GM12873 (cell line): ENCODE data around the gene ACOT7.

Source experiments
- CTCF ChIP-seq: IDR thresholded peaks from 2 replicates; pipeline ENCODE4 v1.5.1; 2012; ENCODE audit warnings: low read depth, mild to moderate bottlenecking, moderate library complexity, low read length, control low read depth; ENCODE audit not compliant: insufficient read depth; ENCODE audit errors: missing control alignments

Gene ACOT7

GRCh38 chr1:6393400-6394187 lies at the start of gene ACOT7:
Gene ACOT7 (minus strand): TSS chr1:6393767. CDS start chr1:6393399, 368 bp downstream.
- peak; percentile 17 for TF ChIP-seq CTCF

GRCh38 chr1:6441586-6441985 lies 48.0 kb upstream of the ACOT7 start:
- TF ChIP-seq CTCF: no peak

GRCh38 chr1:6440198-6441126 lies 46.9 kb upstream of the ACOT7 start:
- TF ChIP-seq CTCF: peak; percentile 44

GRCh38 chr1:6438047-6438525 lies 44.5 kb upstream of the ACOT7 start:
- peak; percentile 98 for TF ChIP-seq CTCF

GRCh38 chr1:6437012-6437700 lies 43.6 kb upstream of the ACOT7 start:
- peak; percentile 11 for TF ChIP-seq CTCF

- TF ChIP-seq CTCF: no peak
Measured at GRCh38 chr1:6435547-6435946, 42.0 kb upstream of the ACOT7 start.
